Effector memory CD4-positive, alpha-beta T cell (primary cell): Measurements from ENCODE around the gene FNDC3B.

Experiments used
- DNase-seq, 3 donors: peaks; one replicate each; pipeline ENCODE4 v3.0.0-alpha.2; 2020
- H3K27ac ChIP-seq: 2 replicates; pipeline ENCODE4 v1.7.0; 2013; ENCODE audit warnings: mild to moderate bottlenecking, low read length, moderate library complexity; ENCODE audit not compliant: insufficient read depth, poor library complexity, severe bottlenecking
- H3K27me3 ChIP-seq: replicated peaks from 2 replicates; pipeline ENCODE4 v1.7.0; 2013; ENCODE audit warnings: mild to moderate bottlenecking, low read length; ENCODE audit not compliant: insufficient read depth, control insufficient read depth, poor library complexity, severe bottlenecking
- H3K36me3 ChIP-seq: 2 replicates; pipeline ENCODE4 v1.7.0; 2013; ENCODE audit warnings: mild to moderate bottlenecking, low read length, moderate library complexity; ENCODE audit not compliant: control insufficient read depth, insufficient read depth
- H3K4me1 ChIP-seq: 2 replicates; pipeline ENCODE4 v1.7.0; 2013; ENCODE audit warnings: low read length, mild to moderate bottlenecking; ENCODE audit not compliant: control insufficient read depth, insufficient read depth, poor library complexity, severe bottlenecking
- H3K4me3 ChIP-seq: 2 replicates; pipeline ENCODE4 v1.7.0; 2013; ENCODE audit warnings: low read length, low read depth, mild to moderate bottlenecking; ENCODE audit not compliant: insufficient read depth, poor library complexity, severe bottlenecking
- H3K9me3 ChIP-seq: 2 replicates; pipeline ENCODE4 v1.7.0; 2013; ENCODE audit warnings: mild to moderate bottlenecking, low read length, moderate library complexity; ENCODE audit not compliant: control insufficient read depth

FNDC3B gene

DNA sequence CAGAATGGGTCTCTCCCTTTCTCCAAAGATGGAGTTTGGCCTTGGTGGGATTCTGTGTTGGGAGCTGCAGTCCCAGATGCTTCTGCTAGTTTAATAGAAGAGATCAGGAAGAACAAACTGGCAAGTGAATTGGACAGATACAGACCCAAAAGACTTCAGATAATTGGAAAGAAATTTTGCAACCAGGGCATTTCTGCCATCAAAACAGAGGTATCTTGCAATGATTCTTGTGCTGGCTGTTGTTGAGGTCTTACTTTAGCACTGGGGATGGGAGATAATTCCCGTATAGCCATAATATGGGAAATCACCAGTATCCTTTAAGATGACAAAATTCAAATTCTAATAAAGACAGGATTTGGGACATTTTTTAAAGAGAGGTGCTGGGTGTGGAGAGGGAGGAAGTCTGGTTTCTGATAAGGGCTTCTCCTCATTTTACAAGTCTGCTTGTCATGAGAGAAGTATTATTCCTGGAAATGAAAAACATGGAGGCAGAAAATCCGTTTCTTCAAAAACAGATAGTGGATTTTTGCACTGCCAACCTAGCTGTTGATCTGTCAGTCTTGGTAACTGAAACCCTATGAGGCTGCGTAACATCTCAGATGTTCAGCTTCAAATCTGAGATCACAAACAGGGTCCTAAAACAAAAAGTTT lies 40.1 kb downstream of the FNDC3B start:
- Histone ChIP-seq H3K27ac (no peak overlapping the region), H3K36me3 (no peaks in the 10 kb centered on the region), H3K27me3 (no peaks in the 10 kb centered on the region), H3K4me3 (no peak overlapping the region), H3K9me3 (no peaks in the 10 kb centered on the region), H3K4me1 (no peaks in the 10 kb centered on the region)
- DNase-seq, result no peak

DNA sequence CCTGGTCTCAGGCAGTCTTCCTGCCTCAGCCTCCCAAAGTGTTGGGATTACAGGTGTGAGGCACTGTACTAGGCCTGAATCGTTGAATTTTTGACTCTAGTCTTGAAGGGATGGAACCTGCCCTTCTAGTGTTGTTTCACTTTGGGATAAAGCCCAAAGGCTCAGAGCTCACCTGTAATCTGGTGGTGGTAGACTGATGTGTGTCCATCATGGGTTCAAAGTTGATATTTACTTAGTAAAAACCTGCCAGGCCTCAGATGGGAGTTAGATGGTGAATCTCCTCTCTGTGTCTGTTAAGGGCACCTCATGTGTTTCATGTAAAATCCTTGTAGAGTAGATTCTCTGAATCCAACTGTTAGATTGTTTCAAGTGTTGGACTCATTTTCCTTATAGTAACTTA lies 41.1 kb downstream of the FNDC3B start:
- Histone ChIP-seq H3K27me3 (no peaks in the 10 kb centered on the region), H3K4me3 (no peak overlapping the region), H3K27ac (no peak overlapping the region), H3K9me3 (no peaks in the 10 kb centered on the region), H3K36me3 (no peaks in the 10 kb centered on the region), H3K4me1 (no peaks in the 10 kb centered on the region)
- no peak for DNase-seq

DNA sequence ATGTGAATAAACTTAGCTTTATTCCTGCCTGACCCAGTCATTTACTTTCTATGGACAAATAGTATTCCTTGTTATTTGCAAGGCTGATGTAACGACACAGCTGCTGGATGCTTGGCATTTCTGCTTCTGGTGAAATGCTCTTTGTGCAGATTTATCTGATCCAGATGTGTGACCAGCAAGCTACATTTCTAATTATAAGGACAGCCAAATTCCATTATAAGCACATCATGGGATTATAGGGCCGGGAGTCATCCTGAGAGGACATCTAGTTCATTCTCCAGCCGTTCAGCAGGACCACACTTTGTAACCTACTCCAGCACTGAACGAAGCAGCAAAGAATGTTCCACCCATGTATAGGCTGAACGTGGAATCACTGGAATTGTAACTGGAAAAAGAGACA lies 42.9 kb downstream of the FNDC3B start:
- no peaks in the 10 kb centered on the region for H3K36me3 ChIP-seq
- no peak overlapping the region for H3K27ac ChIP-seq
- H3K27me3 ChIP-seq, result no peaks in the 10 kb centered on the region
- H3K9me3 ChIP-seq, result no peaks in the 10 kb centered on the region
- no peak overlapping the region for H3K4me3 ChIP-seq
- no peak for DNase-seq
- no peaks in the 10 kb centered on the region for H3K4me1 ChIP-seq

DNA sequence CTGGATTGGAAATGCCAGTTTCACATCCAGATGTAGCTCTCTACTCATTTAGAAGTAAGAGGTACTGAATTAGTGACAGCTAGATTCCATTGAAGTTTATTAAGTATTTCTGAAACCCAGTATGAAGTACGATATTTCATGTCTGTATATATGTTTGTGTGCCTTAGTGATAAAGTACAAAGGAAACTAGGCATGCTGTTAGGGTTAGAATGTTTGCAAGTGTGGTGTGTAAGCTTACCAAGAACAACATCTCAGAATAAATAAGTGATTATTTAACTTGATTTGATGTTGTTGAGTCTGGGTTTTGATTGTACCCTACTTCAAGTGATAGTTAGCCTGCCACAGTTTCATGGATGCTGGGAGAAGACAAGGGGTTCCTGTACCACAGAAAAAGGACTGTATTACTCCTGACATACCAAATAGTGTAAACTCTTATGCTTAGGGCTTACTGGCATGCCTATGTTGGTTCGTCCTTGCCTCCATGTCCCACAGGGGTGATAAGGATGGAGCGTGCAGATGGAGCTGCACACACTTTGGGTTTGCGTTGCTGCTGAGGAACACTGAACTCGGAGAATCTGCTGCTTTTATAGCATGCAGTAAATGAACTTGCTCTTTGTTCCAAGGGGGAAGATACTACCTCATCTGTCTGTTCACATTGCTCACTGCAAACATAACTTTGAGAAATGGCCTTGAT lies 43.6 kb downstream of the FNDC3B start:
- Histone ChIP-seq H3K4me1 (peaks cover 5% of the 10 kb centered on the region), H3K4me3 (no peak overlapping the region), H3K27me3 (no peaks in the 10 kb centered on the region), H3K9me3 (no peaks in the 10 kb centered on the region), H3K27ac (no peak overlapping the region), H3K36me3 (no peaks in the 10 kb centered on the region)
- DNase-seq, result no peak

DNA sequence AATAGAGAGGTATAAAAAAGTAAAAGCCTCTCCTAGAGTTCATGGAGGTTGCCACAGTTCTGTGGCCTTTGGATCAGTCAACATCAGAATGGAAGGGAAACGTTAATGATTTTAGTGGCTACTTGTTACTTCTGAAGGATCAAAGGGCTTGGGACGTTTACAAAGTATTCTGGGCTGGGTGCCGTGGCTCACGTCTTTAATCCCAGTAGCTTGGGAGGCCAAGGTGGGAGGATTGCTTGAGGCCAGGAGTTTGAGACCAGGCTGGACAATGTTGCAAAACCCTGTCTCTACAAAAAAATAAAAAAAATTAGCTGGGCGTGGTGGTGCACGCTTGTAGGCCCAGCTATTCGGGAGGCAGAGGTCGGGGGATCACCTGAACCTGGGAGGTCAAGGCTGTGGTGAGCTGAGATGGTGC lies 44.6 kb downstream of the FNDC3B start:
- Histone ChIP-seq H3K36me3 (no peaks in the 10 kb centered on the region), H3K4me3 (no peak overlapping the region), H3K9me3 (no peaks in the 10 kb centered on the region), H3K4me1 (peaks cover 5% of the 10 kb centered on the region), H3K27me3 (no peaks in the 10 kb centered on the region), H3K27ac (no peak overlapping the region)
- no peak for DNase-seq

DNA sequence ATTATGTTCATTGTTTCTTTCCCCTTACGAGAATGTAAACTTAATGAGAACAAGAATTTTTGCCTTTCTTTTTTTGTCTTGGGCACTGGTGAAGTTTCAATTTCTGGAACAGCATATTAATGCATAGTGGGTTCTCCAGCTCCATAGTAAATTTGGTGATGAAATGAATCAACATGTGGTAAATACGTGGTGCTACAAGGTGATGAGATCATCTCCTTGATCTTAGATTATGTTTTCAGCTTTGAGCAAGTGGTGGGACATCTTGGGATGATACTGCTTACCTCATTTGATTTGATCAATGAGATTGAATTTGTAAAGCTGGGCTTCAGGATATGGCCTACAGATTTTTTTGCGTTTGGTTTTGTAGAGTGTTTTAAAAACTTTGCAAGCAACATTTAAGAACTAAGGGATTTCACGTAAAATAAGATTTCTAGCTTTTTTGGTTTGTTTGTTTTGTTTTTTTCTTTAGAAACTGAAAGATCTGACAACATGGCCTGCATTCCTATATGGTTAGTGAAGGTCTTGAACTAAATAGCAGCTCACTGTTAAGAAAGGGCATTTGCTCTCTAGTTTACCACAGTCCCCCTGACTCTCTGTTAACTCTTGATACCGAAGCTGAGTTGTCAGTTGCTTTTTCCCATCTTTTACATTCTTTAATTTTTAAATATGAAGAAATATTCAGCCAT lies 45.6 kb downstream of the FNDC3B start:
- H3K27me3 ChIP-seq, result no peaks in the 10 kb centered on the region
- no peak for DNase-seq
- peaks cover 5% of the 10 kb centered on the region for H3K4me1 ChIP-seq
- no peak overlapping the region for H3K4me3 ChIP-seq
- no peak overlapping the region for H3K27ac ChIP-seq
- H3K9me3 ChIP-seq, result no peaks in the 10 kb centered on the region
- no peaks in the 10 kb centered on the region for H3K36me3 ChIP-seq

DNA sequence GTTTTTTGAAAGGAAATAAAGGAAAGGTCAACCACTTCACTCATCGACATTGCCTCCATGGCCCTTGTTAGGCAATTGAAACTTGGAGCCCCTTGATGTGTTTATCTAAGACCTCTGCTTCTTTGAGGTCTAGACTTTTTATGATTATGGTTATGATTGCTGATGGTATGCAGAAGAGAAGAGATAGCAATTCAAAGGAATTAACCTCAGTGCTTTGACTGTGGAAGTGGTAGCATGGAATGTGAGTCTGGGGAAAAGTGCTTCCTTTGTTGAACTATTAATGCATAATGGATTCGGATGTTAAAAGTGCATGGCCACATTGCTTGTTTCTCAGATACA lies 46.1 kb downstream of the FNDC3B start:
- Histone ChIP-seq H3K36me3 (no peaks in the 10 kb centered on the region), H3K9me3 (no peaks in the 10 kb centered on the region), H3K27ac (no peak overlapping the region), H3K4me3 (no peak overlapping the region), H3K4me1 (peaks cover 5% of the 10 kb centered on the region), H3K27me3 (no peaks in the 10 kb centered on the region)
- no peak for DNase-seq

DNA sequence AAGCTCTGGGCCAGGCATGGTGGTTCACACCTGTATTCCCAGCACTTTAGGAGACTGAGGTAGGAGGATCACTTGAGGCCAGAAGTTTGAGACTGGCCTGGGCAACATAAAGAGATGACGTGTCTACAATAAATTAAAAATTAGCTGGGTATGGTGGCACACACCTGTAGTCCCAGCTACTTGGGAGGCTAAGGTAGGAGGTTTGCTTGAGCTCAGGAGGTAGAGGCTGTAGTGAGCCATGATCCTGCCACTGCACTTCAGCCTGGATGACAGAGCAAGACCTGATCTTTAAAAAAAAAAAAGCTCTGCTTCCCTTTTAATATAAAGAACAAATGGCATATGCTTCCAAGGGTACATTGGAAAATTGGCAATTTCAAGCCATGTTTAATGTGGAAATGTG lies 46.7 kb downstream of the FNDC3B start:
- no peaks in the 10 kb centered on the region for H3K9me3 ChIP-seq
- no peaks in the 10 kb centered on the region for H3K27me3 ChIP-seq
- no peak overlapping the region for H3K27ac ChIP-seq
- no peak overlapping the region for H3K4me3 ChIP-seq
- no peak for DNase-seq
- peaks cover 5% of the 10 kb centered on the region for H3K4me1 ChIP-seq
- no peaks in the 10 kb centered on the region for H3K36me3 ChIP-seq

DNA sequence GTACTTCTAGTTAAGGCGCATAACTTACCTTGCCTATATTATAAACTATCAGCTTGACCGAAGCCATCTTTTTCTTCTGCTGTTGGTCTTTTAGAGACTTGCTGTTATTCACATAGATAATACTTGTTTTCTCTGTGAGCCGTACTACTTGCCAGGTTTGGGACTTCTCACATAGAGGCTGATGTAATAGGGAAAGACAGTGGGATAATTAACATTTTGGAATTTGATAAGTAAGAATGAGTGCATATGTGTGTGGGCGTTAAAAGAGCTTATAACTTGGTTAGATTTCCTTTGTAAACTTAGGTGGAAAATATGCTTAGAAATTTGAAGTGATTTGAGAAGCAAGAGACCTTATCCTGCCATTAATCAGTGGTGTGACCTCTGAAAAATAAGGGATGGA lies 47.8 kb downstream of the FNDC3B start:
- Histone ChIP-seq H3K9me3 (no peaks in the 10 kb centered on the region), H3K27me3 (no peaks in the 10 kb centered on the region), H3K4me3 (no peak overlapping the region), H3K27ac (no peak overlapping the region), H3K4me1 (peaks cover 5% of the 10 kb centered on the region), H3K36me3 (no peaks in the 10 kb centered on the region)
- DNase-seq, result no peak
